ENCODE measurements around the gene ECHS1. TPM values are rescaled to one million over a fixed set of nuclear protein-coding genes. Genes with fewer than 3 reads are reported as not detected.

Gene ECHS1
- total and polyA plus RNA-seq, 9 of the 15 experiments (the other 6 are each of a cell fraction or from before 2014, with no cell fraction given), result 16.6 to 100 (median 68.1) TPM

- Histone ChIP-seq H3K9me3 (replicated peaks; ENCODE audit: control insufficient read depth, insufficient read depth, low read depth, low read length) (no peaks in the 10 kb centered on the region), H3K4me3 (peak overlapping the region; percentile 22), H2AFZ (ENCODE audit: low read depth, low read length) (0 out of 2 replicates have a peak overlapping the region, but pooled peaks have one; percentile 24), H4K20me1 (replicated peaks; ENCODE audit: control insufficient read depth, insufficient read depth, low read length) (no peaks in the 10 kb centered on the region), H3K36me3 (ENCODE audit: control insufficient read depth, insufficient read depth, low read length) (no peaks in the 10 kb centered on the region), H3K79me2 (ENCODE audit: control insufficient read depth, insufficient read depth, low read length) (no peaks in the 10 kb centered on the region), H3K4me1 (replicated peaks in 1 of 2; ENCODE audit: control insufficient read depth in 2 of 2, insufficient read depth in 2 of 2, low read length in 2 of 2) (peaks cover 0 to 31% of the 10 kb centered on the region in 2 experiments; a peak in 2 of 5 replicates), H3K9ac (ENCODE audit: insufficient read depth in 1 of 2, low read depth in 2 of 2, low read length in 2 of 2) (0 out of 4 replicates have a peak overlapping the region, but pooled peaks of 1 of the 2 experiments have one; percentile 35), H3K27ac (ENCODE audit: extremely low read depth, low read depth, low read length) (no peak overlapping the region), H3K27me3 (ENCODE audit: control insufficient read depth in 2 of 2, insufficient read depth in 2 of 2, low read length in 2 of 2) (peaks cover 8 to 12% of the 10 kb centered on the region in 2 experiments; a peak in 4 of 5 replicates), H3K4me2 (ENCODE audit: insufficient read depth, low read length) (0 out of 2 replicates have a peak overlapping the region, but pooled peaks have one; percentile 33), H3K9me1 (ENCODE audit: control insufficient read depth, insufficient read depth, low read length) (no peaks in the 10 kb centered on the region)
- TF ChIP-seq HCFC1 (IDR thresholded peaks at IDR 0.05; ENCODE audit: low read depth, low read length), result no peak
- TF ChIP-seq U2AF1 (optimal IDR thresholded peaks at IDR 0.05; ENCODE audit: low read depth, low read length), result no peak
- TF ChIP-seq ZNF324 (CRISPR knock-in tag; IDR thresholded peaks at IDR 0.05), result no peak
- TF ChIP-seq MLLT1 (IDR thresholded peaks at IDR 0.05), result no peak
- TF ChIP-seq EGR1 (conservative IDR thresholded peaks at IDR 0.05), result peak; percentile 88
- no peak for TF ChIP-seq TCF3 (CRISPR knock-in tag; IDR thresholded peaks at IDR 0.05)
- 8% methylated on average over 12 of the region's 51 CpGs for WGBS (ENCODE audit: insufficient coverage, low coverage, missing lambda C conversion rate)
- ChIA-PET POLR2A (no interaction called here), CTCF (ENCODE audit: low intra/inter-chr PET ratio) (no interaction called here)
- ATAC-seq (peak; percentile 68), DNase-seq (ENCODE audit: extremely low read depth in 1 of 4, low spot score in 3 of 4) (no peak), FAIRE-seq (no peak)
- in situ Hi-C loops (cut with MboI), result loop anchor here (5.0 kb wide), 1 partner anchor 163 kb away; no protein-coding TSS in a partner anchor
- intact Hi-C loops (cut with micrococcal nuclease), result no loop called here
- no TSS peak for BruUV-seq (replicated peaks)
Measured at GRCh38 chr10:133334503-133335245, 38.5 kb downstream of the ECHS1 start.
